Endothelial cell of umbilical vein (primary cell): Measurements from ENCODE around the gene POGZ. TPM values are rescaled to one million over a fixed set of nuclear protein-coding genes. Genes with fewer than 3 reads are reported as not detected.

ENCODE experiments used
- BruUV-seq: library from RNA; stranded (reverse); fragments of 400-500 nt; replicated peaks from 2 replicates; lab custom pipeline; 2021; lab: Mats Ljungman, UMichigan
- CTCF ChIA-PET: fragments of 300-600, 350-600 bp; sonication (Branson Sonifier 250); formaldehyde crosslinking; loops from one replicate; lab custom pipeline; 2021; ENCODE audit warnings: antibody characterized with exemption, inconsistent platforms; lab: Charles Lee
- POLR2A ChIA-PET: fragments of 300-600, 350-600 bp; sonication (Branson Sonifier 250); formaldehyde crosslinking; loops from one replicate; lab custom pipeline; 2021; ENCODE audit warnings: antibody characterized with exemption, inconsistent platforms; lab: Charles Lee
- DNase-seq: peaks from one replicate; pipeline ENCODE4 v3.0.0-alpha.2; 2011; ENCODE audit warnings: low read depth, low spot score
- FAIRE-seq: peaks from 2 replicates; lab custom pipeline; 2011; peaks lifted over from hg19 to GRCh38; lab: Jason Lieb, UNC
- H2AFZ ChIP-seq: 2 replicates; pipeline ENCODE4 v1.6.0; 2012; ENCODE audit warnings: low read depth, low read length, control low read depth, inconsistent platforms
- H3K27ac ChIP-seq: 2 replicates; pipeline ENCODE4 v1.5.1; 2011; ENCODE audit warnings: low read depth, mild to moderate bottlenecking, control low read depth, low read length, moderate library complexity; ENCODE audit not compliant: insufficient read depth
- H3K27me3 ChIP-seq, 2 experiments: 2 replicates each; pipeline versions ENCODE4 v1.6.0 to v1.6.1; 2011; ENCODE audit warnings: low read length in 2 of 2, mixed read lengths in 1 of 2; ENCODE audit not compliant: control insufficient read depth in 2 of 2, insufficient read depth in 2 of 2
- H3K36me3 ChIP-seq, 2 experiments: 2 replicates in 1 of 2; 3 replicates in 1 of 2; pipeline ENCODE4 v1.5.1; 2011; ENCODE audit warnings: low read length in 2 of 2, mild to moderate bottlenecking in 1 of 2, moderate library complexity in 1 of 2; ENCODE audit not compliant: control insufficient read depth in 2 of 2, insufficient read depth in 2 of 2; ENCODE audit errors: extremely low read depth in 1 of 2
- H3K4me1 ChIP-seq: 3 replicates; pipeline ENCODE4 v1.5.1; 2011; ENCODE audit warnings: mild to moderate bottlenecking, low read length; ENCODE audit not compliant: control insufficient read depth, insufficient read depth; ENCODE audit errors: extremely low read depth
- H3K4me2 ChIP-seq: 2 replicates; pipeline ENCODE4 v1.6.1; 2011; ENCODE audit warnings: low read length, control low read depth, mixed read lengths; ENCODE audit not compliant: insufficient read depth
- H3K4me3 ChIP-seq, 3 experiments: fragments of 200-600 bp in 1 of 3; sonication (generic), shearing (Covaris generic) in 1 of 3; replicated peaks in 1 of 3; 2 replicates each; pipeline ENCODE4 v1.5.1; 2011 to 2016; ENCODE audit warnings: control low read depth in 3 of 3, low read length in 3 of 3, mild to moderate bottlenecking in 2 of 3, inconsistent platforms in 1 of 3, low read depth in 1 of 3, moderate library complexity in 1 of 3; ENCODE audit not compliant: insufficient read depth in 1 of 3
- H3K79me2 ChIP-seq: 2 replicates; pipeline ENCODE4 v1.6.0; 2012; ENCODE audit warnings: low read length, inconsistent platforms; ENCODE audit not compliant: control insufficient read depth, insufficient read depth
- H3K9ac ChIP-seq: replicated peaks from 2 replicates; pipeline ENCODE3; 2011; ENCODE audit warnings: low read length, control low read depth; ENCODE audit not compliant: insufficient read depth; ENCODE audit errors: extremely low read depth
- H3K9me1 ChIP-seq: replicated peaks from 3 replicates; pipeline ENCODE4 v1.6.0; 2011; ENCODE audit warnings: mild to moderate bottlenecking, low read length; ENCODE audit not compliant: control insufficient read depth, insufficient read depth; ENCODE audit errors: extremely low read depth
- H3K9me3 ChIP-seq: replicated peaks from 2 replicates; pipeline ENCODE4 v1.5.1; 2012; ENCODE audit warnings: low read length, inconsistent platforms; ENCODE audit not compliant: control insufficient read depth, insufficient read depth
- H4K20me1 ChIP-seq: replicated peaks from 2 replicates; pipeline ENCODE3; 2011; ENCODE audit warnings: mild to moderate bottlenecking, low read length; ENCODE audit not compliant: control insufficient read depth, insufficient read depth; ENCODE audit errors: extremely low read depth
- MYC ChIP-seq: IDR thresholded peaks from one replicate; pipeline ENCODE4 v1.6.1; 2011; ENCODE audit warnings: mild to moderate bottlenecking, low read depth, low read length
- POLR2AphosphoS5 ChIP-seq: IDR thresholded peaks from 2 replicates; pipeline ENCODE4 v1.6.1; 2012; ENCODE audit warnings: low read depth, mild to moderate bottlenecking, control low read depth, low read length, moderate library complexity; ENCODE audit not compliant: insufficient read depth
- dilution Hi-C: fragments of 300-500 bp; cut with MboI; formaldehyde crosslinking; loops from one replicate; pipeline ENCODE4 v1.15.0; 2019; ENCODE audit warnings: low sequenced_read_pairs; ENCODE audit not compliant: extremely low pct_ligation_motif_present
- intact Hi-C: fragments of 100-400 bp; cut with micrococcal nuclease; formaldehyde crosslinking; loops from one replicate; pipeline ENCODE4 v1.10.0; 2022
- polyA plus RNA-seq, 4 experiments: library from polyadenylated mRNA; depleted of rRNA in 3 of 4; stranded (reverse) in 3 of 4; unstranded in 1 of 4; fragments of >200 nt; gene quantifications; 2 replicates each; pipeline versions ENCODE4 v1.2.1 to v1.2.3, GENCODE V29; 2011 to 2012; ENCODE audit warnings: missing spikeins in 1 of 4
- total RNA-seq: library from RNA; stranded (reverse); gene quantifications from 2 replicates; pipeline ENCODE4 v1.2.3, GENCODE V29; 2021
- TF ChIP-seq, protein P1 (sequence below), 2 donors: IDR thresholded peaks; 1 replicate in 1 of 2; 2 replicates in 1 of 2; pipeline ENCODE4 v1.5.1; 2011; ENCODE audit warnings: low read length in 2 of 2, mild to moderate bottlenecking in 2 of 2, moderate library complexity in 2 of 2, control low read depth in 1 of 2, inconsistent platforms in 1 of 2, low read depth in 1 of 2; ENCODE audit not compliant: insufficient read depth in 1 of 2; ENCODE audit errors: extremely low read depth in 1 of 2

Gene POGZ
- total and polyA plus RNA-seq, 2 donors (not counting 3 experiments of a cell fraction or from before 2014, with no cell fraction given) = 50.7 to 96.7 TPM

DNA sequence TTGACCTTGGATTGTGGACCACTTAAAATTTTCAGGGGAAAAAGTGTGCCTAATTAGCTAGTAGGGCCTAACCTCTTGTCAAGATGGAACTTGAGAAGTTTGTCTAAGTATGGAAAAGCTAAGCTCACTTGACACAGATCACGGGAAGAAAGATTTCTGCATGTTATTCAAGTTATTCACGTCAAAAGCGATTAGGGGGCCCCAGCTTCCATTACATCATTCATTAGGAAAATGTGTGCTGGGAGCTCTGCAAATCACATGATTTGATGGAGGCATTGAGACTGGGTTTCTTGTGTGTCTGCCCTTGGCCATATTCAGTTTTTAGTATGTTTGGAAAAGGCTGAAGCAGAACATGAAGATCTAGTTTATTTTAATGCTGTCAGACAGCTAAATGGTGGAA lies 15.5 kb upstream of the POGZ start:
- DNase-seq (no peak), FAIRE-seq (no peak)
- ChIA-PET POLR2A (no interaction called here), CTCF (interaction anchor here (0.9 to 2.0 kb wide), 4 partner anchors 10 to 61 kb away, joined by 3 to 8 read pairs (median 4); no protein-coding TSS in a partner anchor)
- Histone ChIP-seq H3K27ac (no peak overlapping the region), H3K9me3 (no peaks in the 10 kb centered on the region), H2AFZ (no peak overlapping the region), H3K36me3 (no peaks in the 10 kb centered on the region), H4K20me1 (no peaks in the 10 kb centered on the region), H3K4me1 (peaks cover 2% of the 10 kb centered on the region), H3K9me1 (no peaks in the 10 kb centered on the region), H3K4me3 (no peak overlapping the region), H3K79me2 (no peaks in the 10 kb centered on the region), H3K27me3 (no peaks in the 10 kb centered on the region), H3K4me2 (no peak overlapping the region), H3K9ac (no peak overlapping the region)
- TF ChIP-seq POLR2AphosphoS5 = no peak
- no peak for TF ChIP-seq MYC
- TF ChIP-seq, protein P1, sequence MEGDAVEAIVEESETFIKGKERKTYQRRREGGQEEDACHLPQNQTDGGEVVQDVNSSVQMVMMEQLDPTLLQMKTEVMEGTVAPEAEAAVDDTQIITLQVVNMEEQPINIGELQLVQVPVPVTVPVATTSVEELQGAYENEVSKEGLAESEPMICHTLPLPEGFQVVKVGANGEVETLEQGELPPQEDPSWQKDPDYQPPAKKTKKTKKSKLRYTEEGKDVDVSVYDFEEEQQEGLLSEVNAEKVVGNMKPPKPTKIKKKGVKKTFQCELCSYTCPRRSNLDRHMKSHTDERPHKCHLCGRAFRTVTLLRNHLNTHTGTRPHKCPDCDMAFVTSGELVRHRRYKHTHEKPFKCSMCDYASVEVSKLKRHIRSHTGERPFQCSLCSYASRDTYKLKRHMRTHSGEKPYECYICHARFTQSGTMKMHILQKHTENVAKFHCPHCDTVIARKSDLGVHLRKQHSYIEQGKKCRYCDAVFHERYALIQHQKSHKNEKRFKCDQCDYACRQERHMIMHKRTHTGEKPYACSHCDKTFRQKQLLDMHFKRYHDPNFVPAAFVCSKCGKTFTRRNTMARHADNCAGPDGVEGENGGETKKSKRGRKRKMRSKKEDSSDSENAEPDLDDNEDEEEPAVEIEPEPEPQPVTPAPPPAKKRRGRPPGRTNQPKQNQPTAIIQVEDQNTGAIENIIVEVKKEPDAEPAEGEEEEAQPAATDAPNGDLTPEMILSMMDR (IDR thresholded peaks at IDR 0.05; ENCODE audit: extremely low read depth in 1 of 2, insufficient read depth in 1 of 2, low read depth in 1 of 2, low read length in 2 of 2) = no peak
- dilution Hi-C loops (no loop called here), intact Hi-C loops (loop anchor here (5.0 kb wide), 1 partner anchor 118 kb away; no protein-coding TSS in a partner anchor)
- BruUV-seq = no TSS peak
